BJ (cell line): Measurements from ENCODE around the gene ATP6V1D. TPM values are rescaled to one million over a fixed set of nuclear protein-coding genes. Genes with fewer than 3 reads are reported as not detected.

ENCODE experiments used
- CTCF ChIA-PET: fragments of 350-600 bp; formaldehyde crosslinking; extraction: SDS; loops from one replicate; lab custom pipeline; 2021; ENCODE audit warnings: antibody characterized with exemption, inconsistent platforms; lab: Yijun Ruan, JAX
- POLR2A ChIA-PET: fragments of 300-600 bp; sonication (Branson Sonifier 250); formaldehyde crosslinking; extraction: SDS; loops from one replicate; lab custom pipeline; 2021; ENCODE audit warnings: antibody characterized with exemption; lab: Charles Lee
- DNase-seq: peaks from one replicate; pipeline ENCODE4 v3.0.0-alpha.2; 2011; ENCODE audit warnings: low read depth
- H3K27me3 ChIP-seq: 2 replicates; pipeline ENCODE4 v1.6.0; 2011; ENCODE audit warnings: low read length; ENCODE audit not compliant: control insufficient read depth, insufficient read depth
- H3K36me3 ChIP-seq: 2 replicates; pipeline ENCODE4 v1.5.1; 2011; ENCODE audit warnings: low read length; ENCODE audit not compliant: control insufficient read depth, insufficient read depth
- H3K4me3 ChIP-seq: 2 replicates; pipeline ENCODE4 v1.5.1; 2011; ENCODE audit warnings: low read depth, mild to moderate bottlenecking, control low read depth, low read length
- CTCF ChIP-seq: IDR thresholded peaks from 2 replicates; pipeline ENCODE4 v1.5.1; 2011; ENCODE audit warnings: low read depth, mild to moderate bottlenecking, control low read depth, inconsistent platforms, low read length, moderate library complexity; ENCODE audit not compliant: insufficient read depth
- polyA plus RNA-seq: library from polyadenylated mRNA; depleted of rRNA; stranded (reverse); fragments of >200 nt; gene quantifications from 2 replicates; pipeline ENCODE4 v1.2.3, GENCODE V29; 2011

The ATP6V1D gene
- polyA plus RNA-seq, 1 experiment: 62.1 TPM

- TF ChIP-seq CTCF: no peak
- Histone ChIP-seq H3K4me3 (no peak overlapping the region), H3K36me3 (peaks cover 5% of the 10 kb centered on the region), H3K27me3 (no peaks in the 10 kb centered on the region)
- DNase-seq: no peak
- ChIA-PET POLR2A (no interaction called here), CTCF (no interaction called here)
Observed at GRCh38 chr14:67372833-67373232, 13.2 kb upstream of the ATP6V1D start.

GRCh38 chr14:67371247-67372148, 11.9 kb upstream of the ATP6V1D start:
- POLR2A ChIA-PET: no interaction called here

GRCh38 chr14:67370830-67371229, 11.2 kb upstream of the ATP6V1D start:
- TF ChIP-seq CTCF: no peak
- no peak for DNase-seq
- ChIA-PET CTCF (interaction anchor here (2.4 kb wide), 1 partner anchor 14 kb away, joined by 5 read pairs; no protein-coding TSS in a partner anchor), POLR2A (no interaction called here)
- H3K27me3 ChIP-seq: no peaks in the 10 kb centered on the region
- no peak overlapping the region for H3K4me3 ChIP-seq
- peaks cover 12% of the 10 kb centered on the region for H3K36me3 ChIP-seq

More at GRCh38 chr14:67371247-67372148, 11.9 kb upstream of the ATP6V1D start:
- no peak for TF ChIP-seq CTCF
- Histone ChIP-seq H3K36me3 (peaks cover 7% of the 10 kb centered on the region), H3K4me3 (no peak overlapping the region), H3K27me3 (no peaks in the 10 kb centered on the region)
- no peak for DNase-seq
- CTCF ChIA-PET: interaction anchor here (0.7 to 2.4 kb wide), 4 partner anchors 11 to 290 kb away, joined by 3 to 5 read pairs (median 4); partner anchors contain the start of genes ATP6V1D and EIF2S1

- no peak for DNase-seq
- POLR2A ChIA-PET: no interaction called here
- CTCF ChIA-PET: interaction anchor here (0.7 to 0.8 kb wide), 2 partner anchors 52 to 858 kb away, joined by 3 read pairs; partner anchors contain the start of gene GPHN
- no peaks in the 10 kb centered on the region for H3K27me3 ChIP-seq
- H3K36me3 ChIP-seq: peaks cover 13% of the 10 kb centered on the region
- H3K4me3 ChIP-seq: no peak overlapping the region
- TF ChIP-seq CTCF: no peak
Observed at GRCh38 chr14:67365476-67365875, 5.9 kb upstream of the ATP6V1D start.

GRCh38 chr14:67360470-67361206, 1.0 kb upstream of the ATP6V1D start:
- H3K4me3 ChIP-seq: peak overlapping the region; percentile 85
- ChIA-PET POLR2A (no interaction called here), CTCF (interaction anchor here (0.9 to 2.0 kb wide), 13 partner anchors 8 to 316 kb away, joined by 3 to 14 read pairs (median 3); no protein-coding TSS in a partner anchor)
- no peaks in the 10 kb centered on the region for H3K27me3 ChIP-seq
- H3K36me3 ChIP-seq: peaks cover 1% of the 10 kb centered on the region; the same call in 1 of the 2 replicates
- no peak for TF ChIP-seq CTCF
- DNase-seq: no peak
